HepG2 (cell line): ENCODE data around the gene CALML5. TPM values are rescaled to one million over a fixed set of nuclear protein-coding genes. Genes with fewer than 3 reads are reported as not detected.

ENCODE experiments used
- FOSL1 ChIP-seq: sonication (generic); formaldehyde crosslinking; IDR thresholded peaks from 2 replicates; pipeline ENCODE4 v1.9.0; 2021; ENCODE audit warnings: missing genetic modification reagents, borderline replicate concordance
- HDAC6 ChIP-seq: fragments of 200-600 bp; sonication (generic); IDR thresholded peaks from 2 replicates; pipeline ENCODE4 v1.7.0; 2017; ENCODE audit warnings: mild to moderate bottlenecking, antibody characterized with exemption, low read length, low read depth
- NFE2L2 ChIP-seq: fragments of 150-350 bp; IDR thresholded peaks from 2 replicates; pipeline ENCODE4 v1.6.1; 2014; ENCODE audit warnings: low read length
- RORA ChIP-seq: sonication (generic); formaldehyde crosslinking; IDR thresholded peaks from 2 replicates; pipeline ENCODE4 v1.5.0; 2020; ENCODE audit warnings: mild to moderate bottlenecking, missing genetic modification reagents, moderate library complexity
- SMARCC2 ChIP-seq: fragments of 450-650 bp; IDR thresholded peaks from 2 replicates; pipeline ENCODE4 v1.6.1; 2017; ENCODE audit warnings: antibody characterized with exemption, mild to moderate bottlenecking
- SMYD3 ChIP-seq: sonication (generic); formaldehyde crosslinking; IDR thresholded peaks from 2 replicates; pipeline ENCODE4 v1.8.1; 2023; ENCODE audit warnings: mild to moderate bottlenecking, missing genetic modification reagents
- TGIF2 ChIP-seq: IDR thresholded peaks from 2 replicates; pipeline ENCODE4 v1.6.1; 2016; ENCODE audit warnings: control low read depth, missing compliant biosample characterization
- ZNF431 ChIP-seq: sonication (generic); formaldehyde crosslinking; IDR thresholded peaks from 2 replicates; pipeline ENCODE4 v1.9.0; 2022; ENCODE audit warnings: missing genetic modification reagents, low read depth, mild to moderate bottlenecking, borderline replicate concordance
- polyA plus RNA-seq, 8 experiments: library from polyadenylated mRNA; depleted of rRNA in 3 of 8; stranded (reverse) in 7 of 8; unstranded in 1 of 8; fragments of >200 nt; fragmentation: Illumina TruSeq in 4 of 8; extraction: Trizol in 4 of 8; gene quantifications; 2 replicates each; pipeline versions ENCODE4 v1.2.1 to v1.2.3, GENCODE V29; 2011 to 2016; ENCODE audit warnings: low read depth in 4 of 8, missing spikeins in 1 of 8, mixed read lengths in 1 of 8; ENCODE audit not compliant: insufficient read depth in 1 of 8
- total RNA-seq, 5 experiments: library from RNA; depleted of rRNA; stranded (reverse); fragments of >200 nt; fragmentation: Illumina TruSeq; extraction: Trizol; gene quantifications; 2 replicates each; pipeline ENCODE4 v1.2.3, GENCODE V29; 2016; ENCODE audit warnings: low read depth in 1 of 5
- TF ChIP-seq, protein P1 (sequence below): sonication (generic); formaldehyde crosslinking; IDR thresholded peaks from 2 replicates; pipeline ENCODE4 v1.8.0; 2022; ENCODE audit warnings: missing genetic modification reagents, mild to moderate bottlenecking, inconsistent platforms, borderline replicate concordance
- TF ChIP-seq, protein P2 (sequence below): sonication (generic); formaldehyde crosslinking; IDR thresholded peaks from 2 replicates; pipeline ENCODE4 v1.5.0; 2020; ENCODE audit warnings: mild to moderate bottlenecking, missing genetic modification reagents
- TF ChIP-seq, protein P3 (sequence below): sonication (generic); formaldehyde crosslinking; IDR thresholded peaks from 2 replicates; pipeline ENCODE4 v1.4.0; 2020; ENCODE audit warnings: low read depth, mild to moderate bottlenecking, missing genetic modification reagents

The CALML5 gene
- total and polyA plus RNA-seq, 2 of the 13 experiments (the other 11 are each of a cell fraction or from before 2014, with no cell fraction given): not detected

DNA sequence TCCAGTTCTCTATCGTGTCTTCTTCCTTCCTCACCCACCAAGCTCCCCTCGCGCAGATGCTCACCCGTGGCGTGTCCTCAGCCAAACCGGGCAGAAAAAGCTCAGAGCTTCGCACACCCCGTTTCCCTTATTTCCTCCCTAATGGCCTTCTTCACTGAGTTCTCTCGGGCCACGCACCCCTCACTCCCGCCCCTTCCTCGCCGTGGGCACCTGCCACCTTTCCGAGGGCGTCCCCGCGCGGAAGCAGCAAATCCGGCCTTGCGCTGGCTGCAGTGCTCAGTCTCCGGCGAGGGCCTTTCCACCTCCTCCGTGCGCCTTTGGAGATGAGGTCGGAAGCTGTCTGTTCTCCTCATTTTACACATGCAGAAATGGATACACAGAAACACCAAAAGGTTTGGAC, 13.0 kb upstream of the CALML5 start (continued):
- no peak for TF ChIP-seq SMYD3
- no peak for TF ChIP-seq TGIF2 (CRISPR knock-in tag)
- TF ChIP-seq SMARCC2: no peak
- no peak for TF ChIP-seq HDAC6
- TF ChIP-seq, protein P1, sequence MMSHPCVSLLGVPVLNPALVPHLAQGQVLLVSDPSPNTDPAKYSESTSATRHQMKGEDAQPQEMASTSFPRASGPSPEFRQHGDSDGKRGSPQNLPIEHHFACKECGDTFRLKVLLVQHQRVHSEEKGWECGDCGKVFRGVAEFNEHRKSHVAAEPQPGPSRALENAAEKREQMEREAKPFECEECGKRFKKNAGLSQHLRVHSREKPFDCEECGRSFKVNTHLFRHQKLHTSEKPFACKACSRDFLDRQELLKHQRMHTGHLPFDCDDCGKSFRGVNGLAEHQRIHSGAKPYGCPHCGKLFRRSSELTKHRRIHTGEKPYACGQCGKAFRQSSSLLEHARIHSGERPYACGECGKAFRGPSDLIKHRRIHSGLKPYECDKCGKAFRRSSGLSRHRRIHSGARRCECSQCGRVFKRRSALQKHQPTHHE (CRISPR knock-in tag): no peak
- TF ChIP-seq RORA (CRISPR knock-in tag): no peak
- no peak for TF ChIP-seq FOSL1
- TF ChIP-seq, protein P2, sequence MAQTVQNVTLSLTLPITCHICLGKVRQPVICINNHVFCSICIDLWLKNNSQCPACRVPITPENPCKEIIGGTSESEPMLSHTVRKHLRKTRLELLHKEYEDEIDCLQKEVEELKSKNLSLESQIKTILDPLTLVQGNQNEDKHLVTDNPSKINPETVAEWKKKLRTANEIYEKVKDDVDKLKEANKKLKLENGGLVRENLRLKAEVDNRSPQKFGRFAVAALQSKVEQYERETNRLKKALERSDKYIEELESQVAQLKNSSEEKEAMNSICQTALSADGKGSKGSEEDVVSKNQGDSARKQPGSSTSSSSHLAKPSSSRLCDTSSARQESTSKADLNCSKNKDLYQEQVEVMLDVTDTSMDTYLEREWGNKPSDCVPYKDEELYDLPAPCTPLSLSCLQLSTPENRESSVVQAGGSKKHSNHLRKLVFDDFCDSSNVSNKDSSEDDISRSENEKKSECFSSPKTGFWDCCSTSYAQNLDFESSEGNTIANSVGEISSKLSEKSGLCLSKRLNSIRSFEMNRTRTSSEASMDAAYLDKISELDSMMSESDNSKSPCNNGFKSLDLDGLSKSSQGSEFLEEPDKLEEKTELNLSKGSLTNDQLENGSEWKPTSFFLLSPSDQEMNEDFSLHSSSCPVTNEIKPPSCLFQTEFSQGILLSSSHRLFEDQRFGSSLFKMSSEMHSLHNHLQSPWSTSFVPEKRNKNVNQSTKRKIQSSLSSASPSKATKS (CRISPR knock-in tag): no peak
- TF ChIP-seq, protein P3, sequence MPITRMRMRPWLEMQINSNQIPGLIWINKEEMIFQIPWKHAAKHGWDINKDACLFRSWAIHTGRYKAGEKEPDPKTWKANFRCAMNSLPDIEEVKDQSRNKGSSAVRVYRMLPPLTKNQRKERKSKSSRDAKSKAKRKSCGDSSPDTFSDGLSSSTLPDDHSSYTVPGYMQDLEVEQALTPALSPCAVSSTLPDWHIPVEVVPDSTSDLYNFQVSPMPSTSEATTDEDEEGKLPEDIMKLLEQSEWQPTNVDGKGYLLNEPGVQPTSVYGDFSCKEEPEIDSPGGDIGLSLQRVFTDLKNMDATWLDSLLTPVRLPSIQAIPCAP (CRISPR knock-in tag): no peak
- TF ChIP-seq ZNF431 (CRISPR knock-in tag): no peak
- TF ChIP-seq NFE2L2: no peak
